ENCODE results near the gene ICE2.

GRCh38 chr15:60519218-60519617, 40.3 kb upstream of the ICE2 start:
- TF ChIP-seq CTCF (IDR thresholded peaks at IDR 0.05; ENCODE audit: low read length), result no peak
- no peak for TF ChIP-seq EZH2 (optimal IDR thresholded peaks at IDR 0.05; ENCODE audit: low read depth, low read length)
- no peak for TF ChIP-seq EZH2phosphoT487 (IDR thresholded peaks at IDR 0.05; ENCODE audit: low read length)
